Kidney (tissue), 14 donors: Measurements from ENCODE around the gene PATL2. TPM values are rescaled to one million over a fixed set of nuclear protein-coding genes. Genes with fewer than 3 reads are reported as not detected.
A peak's percentile ranks its signal among the peaks of the same experiment; 100 is the strongest.

ENCODE experiments used
- DNase-seq, 5 donors: peaks; one replicate each; pipeline ENCODE4 v3.0.0-alpha.2; 2013 to 2020
- FAIRE-seq: peaks from 2 replicates; lab custom pipeline; 2012; peaks lifted over from hg19 to GRCh38; lab: Jason Lieb, UNC
- H3K27ac ChIP-seq, 2 donors: one replicate each; pipeline ENCODE4 v1.7.0; 2013; ENCODE audit warnings: low read depth in 2 of 2, low read length in 2 of 2, inconsistent platforms in 1 of 2
- H3K27me3 ChIP-seq: one replicate; pipeline ENCODE4 v1.7.1; 2013; ENCODE audit warnings: low read length, inconsistent platforms; ENCODE audit not compliant: control insufficient read depth, insufficient read depth
- H3K36me3 ChIP-seq, 3 donors: one replicate each; pipeline versions ENCODE4 v1.7.0 to v1.7.1; 2013; ENCODE audit warnings: low read length in 3 of 3, control low read depth in 1 of 3, inconsistent platforms in 1 of 3; ENCODE audit not compliant: insufficient read depth in 3 of 3, control insufficient read depth in 2 of 3
- H3K4me1 ChIP-seq, 3 donors: one replicate each; pipeline versions ENCODE4 v1.7.0 to v1.7.1; 2013; ENCODE audit warnings: low read length in 3 of 3, inconsistent platforms in 1 of 3, low read depth in 1 of 3; ENCODE audit not compliant: control insufficient read depth in 2 of 3, insufficient read depth in 2 of 3
- H3K4me3 ChIP-seq, 3 donors: one replicate each; pipeline versions ENCODE4 v1.7.0 to v1.8.1; 2013; ENCODE audit warnings: low read length in 3 of 3, control low read depth in 1 of 3, inconsistent platforms in 1 of 3
- H3K9ac ChIP-seq, 3 donors: one replicate each; pipeline versions ENCODE4 v1.7.0 to v1.7.1; 2013; ENCODE audit warnings: low read length in 3 of 3, control low read depth in 1 of 3, inconsistent platforms in 1 of 3
- H3K9me3 ChIP-seq, 3 donors: one replicate each; pipeline versions ENCODE4 v1.7.0 to v1.7.1; 2013; ENCODE audit warnings: low read length in 3 of 3, control low read depth in 1 of 3, inconsistent platforms in 1 of 3; ENCODE audit not compliant: control insufficient read depth in 2 of 3, insufficient read depth in 1 of 3
- intact Hi-C: fragments of 100-400 bp; cut with DNase I; formaldehyde crosslinking; loops from one replicate; pipeline ENCODE4 v1.11.1; 2022
- polyA plus RNA-seq: library from polyadenylated mRNA; stranded (reverse); fragments of 350-450 nt; fragmentation: Illumina TruSeq; extraction: RNeasy Lipid Tissue Mini Kit (QIAGEN cat#74804); gene quantifications from one replicate; pipeline ENCODE4 v1.2.3, GENCODE V29; 2014; ENCODE audit warnings: low read depth, low replicate concordance; ENCODE audit not compliant: insufficient read depth
- total RNA-seq: library from RNA; stranded (reverse); fragmentation: NEBNext Ultra II Directional; extraction: Animal tissue kit (Norgen Biotek cat#: 25700); gene quantifications from one replicate; pipeline ENCODE4 v1.2.1, GENCODE V29; 2021
- TF ChIP-seq, protein P1 (sequence below): IDR thresholded peaks from 3 replicates; pipeline ENCODE4 v1.5.1; 2012; ENCODE audit warnings: mild to moderate bottlenecking, moderate library complexity, borderline replicate concordance; ENCODE audit not compliant: insufficient read depth; ENCODE audit errors: extremely low read depth
- donor health status: control.
- donor health status: control.
- donor health status: control.
- donor health status: control.
- donor health status: control.
- donor health status: DM: yes; HTN: yes; CAD: no.
- donor health status: Normal renal cell carcinoma (clear cell type).

Gene PATL2
- total and polyA plus RNA-seq, 2 donors from 2014 or later = 0.73 to 2.1 TPM

DNA sequence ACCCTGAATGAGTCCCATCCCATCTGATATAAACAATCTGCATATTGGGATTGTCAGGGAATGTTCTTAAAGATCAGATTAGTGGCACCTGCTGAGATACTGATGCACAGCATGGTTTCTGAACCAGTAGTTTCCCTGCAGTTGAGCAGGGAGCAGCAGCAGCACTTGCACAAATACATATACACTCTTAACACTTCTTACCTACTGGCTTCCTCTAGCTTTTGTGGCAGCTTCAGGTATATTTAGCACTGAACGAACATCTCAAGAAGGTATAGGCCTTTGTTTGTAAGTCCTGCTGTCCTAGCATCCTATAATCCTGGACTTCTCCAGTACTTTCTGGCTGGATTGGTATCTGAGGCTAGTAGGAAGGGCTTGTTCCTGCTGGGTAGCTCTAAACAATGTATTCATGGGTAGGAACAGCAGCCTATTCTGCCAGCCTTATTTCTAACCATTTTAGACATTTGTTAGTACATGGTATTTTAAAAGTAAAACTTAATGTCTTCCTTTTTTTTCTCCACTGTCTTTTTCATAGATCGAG, 4.7 kb upstream of the PATL2 start:
- Histone ChIP-seq H3K36me3 (peaks cover 3 to 33% (median 25%) of the 10 kb centered on the region in 3 donors), H3K4me3 (peak overlapping the region in 1 of 3 donors; percentile 20), H3K4me1 (peaks cover 0 to 3% (median 0%) of the 10 kb centered on the region in 3 donors), H3K9me3 (no peaks in the 10 kb centered on the region), H3K27me3 (no peaks in the 10 kb centered on the region), H3K9ac (no peak overlapping the region), H3K27ac (no peak overlapping the region)
- intact Hi-C loops = no loop called here
- DNase-seq = no peak
- no peak for FAIRE-seq
- TF ChIP-seq, protein P1, sequence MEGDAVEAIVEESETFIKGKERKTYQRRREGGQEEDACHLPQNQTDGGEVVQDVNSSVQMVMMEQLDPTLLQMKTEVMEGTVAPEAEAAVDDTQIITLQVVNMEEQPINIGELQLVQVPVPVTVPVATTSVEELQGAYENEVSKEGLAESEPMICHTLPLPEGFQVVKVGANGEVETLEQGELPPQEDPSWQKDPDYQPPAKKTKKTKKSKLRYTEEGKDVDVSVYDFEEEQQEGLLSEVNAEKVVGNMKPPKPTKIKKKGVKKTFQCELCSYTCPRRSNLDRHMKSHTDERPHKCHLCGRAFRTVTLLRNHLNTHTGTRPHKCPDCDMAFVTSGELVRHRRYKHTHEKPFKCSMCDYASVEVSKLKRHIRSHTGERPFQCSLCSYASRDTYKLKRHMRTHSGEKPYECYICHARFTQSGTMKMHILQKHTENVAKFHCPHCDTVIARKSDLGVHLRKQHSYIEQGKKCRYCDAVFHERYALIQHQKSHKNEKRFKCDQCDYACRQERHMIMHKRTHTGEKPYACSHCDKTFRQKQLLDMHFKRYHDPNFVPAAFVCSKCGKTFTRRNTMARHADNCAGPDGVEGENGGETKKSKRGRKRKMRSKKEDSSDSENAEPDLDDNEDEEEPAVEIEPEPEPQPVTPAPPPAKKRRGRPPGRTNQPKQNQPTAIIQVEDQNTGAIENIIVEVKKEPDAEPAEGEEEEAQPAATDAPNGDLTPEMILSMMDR = no peak

DNA sequence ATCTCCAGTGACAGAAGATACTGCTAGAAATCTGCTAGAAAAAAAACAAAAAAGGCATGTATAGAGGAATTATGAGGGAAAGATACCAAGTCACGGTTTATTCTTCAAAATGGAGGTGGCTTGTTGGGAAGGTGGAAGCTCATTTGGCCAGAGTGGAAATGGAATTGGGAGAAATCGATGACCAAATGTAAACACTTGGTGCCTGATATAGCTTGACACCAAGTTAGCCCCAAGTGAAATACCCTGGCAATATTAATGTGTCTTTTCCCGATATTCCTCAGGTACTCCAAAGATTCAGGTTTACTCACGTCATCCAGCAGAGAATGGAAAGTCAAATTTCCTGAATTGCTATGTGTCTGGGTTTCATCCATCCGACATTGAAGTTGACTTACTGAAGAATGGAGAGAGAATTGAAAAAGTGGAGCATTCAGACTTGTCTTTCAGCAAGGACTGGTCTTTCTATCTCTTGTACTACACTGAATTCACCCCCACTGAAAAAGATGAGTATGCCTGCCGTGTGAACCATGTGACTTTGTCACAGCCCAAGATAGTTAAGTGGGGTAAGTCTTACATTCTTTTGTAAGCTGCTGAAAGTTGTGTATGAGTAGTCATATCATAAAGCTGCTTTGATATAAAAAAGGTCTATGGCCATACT, 4.1 kb upstream of the PATL2 start:
- H3K27ac ChIP-seq = no peak overlapping the region
- no peaks in the 10 kb centered on the region for H3K9me3 ChIP-seq
- no peak overlapping the region for H3K9ac ChIP-seq
- peaks cover 0 to 3% (median 0%) of the 10 kb centered on the region in 3 donors for H3K4me1 ChIP-seq
- TF ChIP-seq, protein P1 = no peak
- DNase-seq (no peak), FAIRE-seq (no peak)
- intact Hi-C loops = no loop called here
- H3K36me3 ChIP-seq = peaks cover 3 to 33% (median 25%) of the 10 kb centered on the region in 3 donors
- H3K4me3 ChIP-seq = peak overlapping the region in 1 of 3 donors; percentile 21
- H3K27me3 ChIP-seq = no peaks in the 10 kb centered on the region

DNA sequence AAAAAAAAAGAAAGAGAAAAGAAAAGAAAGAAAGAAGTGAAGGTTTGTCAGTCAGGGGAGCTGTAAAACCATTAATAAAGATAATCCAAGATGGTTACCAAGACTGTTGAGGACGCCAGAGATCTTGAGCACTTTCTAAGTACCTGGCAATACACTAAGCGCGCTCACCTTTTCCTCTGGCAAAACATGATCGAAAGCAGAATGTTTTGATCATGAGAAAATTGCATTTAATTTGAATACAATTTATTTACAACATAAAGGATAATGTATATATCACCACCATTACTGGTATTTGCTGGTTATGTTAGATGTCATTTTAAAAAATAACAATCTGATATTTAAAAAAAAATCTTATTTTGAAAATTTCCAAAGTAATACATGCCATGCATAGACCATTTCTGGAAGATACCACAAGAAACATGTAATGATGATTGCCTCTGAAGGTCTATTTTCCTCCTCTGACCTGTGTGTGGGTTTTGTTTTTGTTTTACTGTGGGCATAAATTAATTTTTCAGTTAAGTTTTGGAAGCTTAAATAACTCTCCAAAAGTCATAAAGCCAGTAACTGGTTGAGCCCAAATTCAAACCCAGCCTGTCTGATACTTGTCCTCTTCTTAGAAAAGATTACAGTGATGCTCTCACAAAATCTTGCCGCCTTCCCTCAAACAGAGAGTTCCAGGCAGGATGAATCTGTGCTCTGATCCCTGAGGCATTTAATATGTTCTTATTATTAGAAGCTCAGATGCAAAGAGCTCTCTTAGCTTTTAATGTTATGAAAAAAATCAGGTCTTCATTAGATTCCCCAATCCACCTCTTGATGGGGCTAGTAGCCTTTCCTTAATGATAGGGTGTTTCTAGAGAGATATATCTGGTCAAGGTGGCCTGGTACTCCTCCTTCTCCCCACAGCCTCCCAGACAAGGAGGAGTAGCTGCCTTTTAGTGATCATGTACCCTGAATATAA, 2.2 kb upstream of the PATL2 start:
- peak in 1 of 5 donors; percentile 42 for DNase-seq
- Histone ChIP-seq H3K36me3 (peaks cover 3 to 33% (median 25%) of the 10 kb centered on the region in 3 donors), H3K27ac (peak overlapping the region in 1 of 2 donors; percentile 99), H3K4me1 (peaks cover 0 to 3% (median 0%) of the 10 kb centered on the region in 3 donors), H3K9ac (peak overlapping the region in 1 of 3 donors; percentile 71), H3K4me3 (peak overlapping the region in 2 of 3 donors; percentile 91 to 98), H3K9me3 (no peaks in the 10 kb centered on the region), H3K27me3 (no peaks in the 10 kb centered on the region)
- FAIRE-seq = no peak
- intact Hi-C loops = no loop called here
- TF ChIP-seq, protein P1 = peak; percentile 7
